Stimulated activated CD4-positive, alpha-beta T cell treated with anti-CD3 and anti-CD28 coated beads, Interleukin-2, amount 100 ng/mL, for 48 hours (primary cell): ENCODE measurements around the gene COL2A1.
"Not testable (repeated sequence)": the region's sequence is repeated elsewhere in the genome, so short reads cannot be mapped to it uniquely, and the experiment has no call there.

Experiments
- DNase-seq, 2 donors: peaks; one replicate each; pipeline ENCODE4 v3.0.0-alpha.2; 2020

The COL2A1 gene

DNA sequence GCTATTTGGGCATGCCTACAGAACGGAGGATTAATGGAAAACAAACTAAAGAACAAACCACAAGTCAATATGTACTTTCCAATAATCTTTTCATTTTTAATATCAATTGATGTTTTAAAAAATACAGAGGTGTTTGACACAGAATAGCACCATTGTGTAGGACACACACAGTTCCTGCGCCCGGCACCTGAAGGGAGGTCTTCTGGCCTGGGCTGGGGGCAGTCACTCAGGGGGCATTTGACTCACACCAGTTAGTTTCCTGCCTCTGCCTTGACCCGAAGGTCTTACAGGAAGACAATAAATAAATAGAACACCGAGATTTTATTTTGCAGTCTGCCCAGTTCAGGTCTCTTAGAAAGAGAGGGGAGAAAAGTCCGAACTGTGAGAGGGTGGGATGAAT lies 31.4 kb downstream of the COL2A1 start:
- no peak for DNase-seq

DNA sequence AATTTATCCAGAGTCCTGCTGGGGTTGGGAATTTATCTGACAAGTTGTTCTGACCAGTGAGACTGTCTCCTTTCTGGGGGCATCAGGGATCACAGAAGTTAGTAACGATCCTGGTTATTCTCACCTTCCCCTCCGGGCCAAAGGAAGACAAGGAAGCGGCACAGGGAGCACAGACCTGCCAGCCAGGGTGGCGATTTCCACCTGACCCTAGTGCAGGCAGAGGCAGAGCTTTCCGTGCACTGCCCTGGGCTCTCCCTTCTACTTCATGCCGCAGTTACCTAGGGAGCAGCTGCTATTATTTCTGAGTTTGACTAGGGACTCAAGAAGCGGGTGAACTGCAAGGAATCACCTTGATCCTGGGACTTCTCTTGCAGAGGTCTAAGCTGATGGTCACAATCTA lies 33.4 kb downstream of the COL2A1 start:
- no peak for DNase-seq

DNA sequence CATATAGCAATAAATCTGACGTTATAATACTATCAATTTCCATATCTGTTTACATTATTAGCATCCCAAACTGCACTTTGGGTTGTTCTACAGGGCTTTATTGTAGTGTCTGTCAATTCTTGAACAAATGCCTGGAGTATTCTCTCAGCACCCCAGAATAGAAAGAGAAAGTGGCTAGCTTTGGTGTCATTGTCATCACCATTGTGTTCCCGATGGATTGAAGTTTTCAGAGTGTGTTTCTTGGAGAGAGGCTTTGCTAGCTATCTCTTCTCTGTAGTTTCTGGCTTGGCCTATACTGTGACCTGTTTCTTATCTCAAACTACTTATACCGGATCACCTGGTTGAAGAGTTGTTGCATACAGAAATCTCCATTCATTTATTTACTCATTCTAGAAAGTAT lies 34.4 kb downstream of the COL2A1 start:
- no peak for DNase-seq

DNA sequence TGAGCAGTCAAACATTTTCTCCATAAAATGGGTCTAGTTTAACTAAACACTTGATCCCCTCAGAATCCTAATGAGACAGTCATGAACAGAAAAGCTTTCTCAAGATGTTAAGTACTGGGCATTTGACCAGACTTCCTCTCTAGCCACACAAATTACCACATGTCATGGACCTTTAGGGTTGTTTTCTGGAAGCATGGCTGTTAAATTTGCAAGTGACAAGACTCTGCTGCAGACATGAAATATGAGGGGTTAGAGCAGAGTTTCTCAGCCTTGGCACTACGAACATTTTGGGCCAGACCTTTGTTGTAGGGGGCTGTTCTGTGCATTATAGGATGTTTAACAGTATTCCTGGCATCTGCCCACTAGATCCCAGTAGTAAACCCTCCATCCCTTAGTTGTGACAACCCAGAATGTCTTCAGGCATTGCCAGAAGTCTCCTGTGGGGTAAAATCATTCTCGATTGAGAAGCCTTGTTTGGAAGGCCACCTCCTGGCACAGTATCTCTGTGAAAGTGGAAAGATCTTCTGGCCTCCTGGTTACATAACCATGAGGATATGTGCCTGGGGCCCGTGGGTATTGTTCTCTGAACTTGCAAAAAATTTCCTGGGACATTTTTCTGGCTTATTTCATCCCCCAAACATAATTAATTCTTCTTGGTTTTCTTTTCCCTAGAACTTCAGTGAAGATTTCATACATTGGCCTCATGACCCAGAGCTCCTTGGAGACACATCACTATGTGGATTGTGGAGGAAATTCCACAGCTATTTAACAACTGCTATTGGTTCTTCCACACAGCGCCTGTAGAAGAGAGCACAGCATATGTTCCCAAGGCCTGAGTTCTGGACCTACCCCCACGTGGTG lies 36.6 kb downstream of the COL2A1 start:
- no peak for DNase-seq

DNA sequence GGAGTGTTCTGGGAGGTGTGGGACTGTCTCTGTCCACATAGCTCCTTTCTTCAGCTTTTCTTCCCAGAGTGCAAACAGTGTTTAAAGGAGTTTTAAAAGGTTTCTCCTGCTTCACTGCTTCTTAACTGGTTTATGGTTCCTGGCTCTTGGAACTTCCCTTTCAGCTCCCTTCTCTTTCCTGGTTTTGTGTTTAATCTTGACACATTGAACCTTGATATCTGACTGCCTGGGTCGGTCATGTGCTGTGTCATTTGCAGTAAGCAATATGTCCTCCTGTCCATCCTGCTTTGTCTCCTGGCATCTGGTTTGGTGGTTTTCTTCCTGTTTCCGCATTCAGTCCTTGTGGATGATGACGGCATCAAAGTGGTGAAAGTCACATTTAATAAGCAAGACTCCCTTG lies 38.7 kb downstream of the COL2A1 start:
- DNase-seq = no peak

DNA sequence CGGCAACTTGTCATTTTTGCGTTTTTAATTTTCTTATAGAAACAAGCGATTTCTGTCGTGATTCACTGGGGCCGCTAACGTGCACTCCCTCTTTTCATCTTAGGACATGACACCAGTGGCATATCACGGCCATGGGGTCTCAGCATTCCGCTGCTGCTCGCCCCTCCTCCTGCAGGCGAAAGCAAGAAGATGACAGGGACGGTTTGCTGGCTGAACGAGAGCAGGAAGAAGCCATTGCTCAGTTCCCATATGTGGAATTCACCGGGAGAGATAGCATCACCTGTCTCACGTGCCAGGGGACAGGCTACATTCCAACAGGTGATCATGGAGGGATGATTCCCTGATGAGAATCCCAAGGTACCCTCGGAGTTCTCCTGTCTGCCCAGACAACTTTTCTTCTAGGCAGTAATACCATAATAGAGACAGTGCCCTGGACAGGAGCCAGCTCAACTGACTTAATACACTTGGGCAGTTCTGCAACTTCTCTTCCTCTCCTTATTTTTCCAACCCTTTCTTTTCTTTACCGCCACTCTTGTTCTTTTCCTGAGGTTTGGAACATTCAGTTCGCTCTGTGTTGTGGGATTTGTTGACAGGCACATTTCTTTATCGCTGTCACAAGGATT lies 40.1 kb downstream of the COL2A1 start:
- peak in 1 of 2 donors; percentile 10 for DNase-seq

DNA sequence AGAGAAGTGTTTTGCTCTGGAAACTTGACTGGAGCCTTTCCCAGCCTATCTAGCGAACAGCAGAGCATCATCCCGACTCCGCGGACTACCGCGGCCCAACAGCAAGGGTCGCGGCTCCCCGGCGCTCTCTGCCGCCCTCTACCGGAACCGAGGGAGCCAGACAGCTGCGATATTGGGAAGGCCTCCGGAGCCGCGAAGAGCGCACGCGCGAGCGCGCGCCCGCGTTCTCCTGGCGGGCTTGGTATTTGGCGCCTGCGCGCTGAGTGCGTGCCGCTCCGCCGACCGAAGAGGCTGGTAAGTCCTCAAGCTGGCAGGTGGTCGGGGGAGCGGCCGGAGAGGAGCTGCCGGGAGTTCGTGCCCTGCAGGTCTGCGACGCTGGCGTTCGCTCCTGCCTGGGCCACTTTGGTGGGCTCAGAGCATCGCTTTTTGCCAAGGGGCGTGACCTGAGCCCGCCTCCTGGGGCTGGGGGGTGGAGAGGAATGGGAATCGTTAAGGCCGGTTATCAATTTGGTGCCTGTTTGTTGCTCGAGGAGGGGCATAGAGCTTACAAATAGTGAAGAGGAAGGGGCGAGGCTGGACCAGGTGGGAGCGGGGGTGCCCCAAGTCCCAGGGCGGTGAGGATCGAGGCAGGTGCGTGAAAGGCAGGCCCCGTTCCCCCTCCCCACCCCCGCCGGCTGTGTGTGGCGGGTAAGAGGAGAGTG lies 40.8 kb downstream of the COL2A1 start, which contains the start of gene TMEM106C:
Gene TMEM106C (plus strand): TSS at position 257 of the 701 bp plus-strand sequence. CDS start 641 bp downstream, outside the sequence.
- DNase-seq = peak; percentile 90 to 95

DNA sequence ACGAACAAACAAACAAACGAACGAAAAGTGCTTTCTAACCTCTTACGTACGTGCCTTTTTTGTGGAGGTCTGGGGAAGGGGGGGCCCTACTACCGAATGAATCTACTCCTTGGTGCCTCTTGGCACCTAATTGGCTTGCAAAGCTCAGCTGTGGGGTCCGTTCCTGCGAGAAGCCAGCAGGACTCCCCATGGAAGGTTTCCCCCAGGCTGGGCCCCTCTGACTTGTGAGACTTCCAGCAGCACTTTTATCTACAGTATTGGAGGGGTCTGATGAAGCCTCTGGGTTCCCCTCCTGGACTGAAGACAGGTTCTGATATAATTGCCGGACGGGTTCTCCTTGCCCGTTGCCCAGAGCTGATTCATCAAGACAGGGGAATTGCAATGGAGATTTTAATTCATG lies 42.1 kb downstream of the COL2A1 start:
- DNase-seq = no peak

DNA sequence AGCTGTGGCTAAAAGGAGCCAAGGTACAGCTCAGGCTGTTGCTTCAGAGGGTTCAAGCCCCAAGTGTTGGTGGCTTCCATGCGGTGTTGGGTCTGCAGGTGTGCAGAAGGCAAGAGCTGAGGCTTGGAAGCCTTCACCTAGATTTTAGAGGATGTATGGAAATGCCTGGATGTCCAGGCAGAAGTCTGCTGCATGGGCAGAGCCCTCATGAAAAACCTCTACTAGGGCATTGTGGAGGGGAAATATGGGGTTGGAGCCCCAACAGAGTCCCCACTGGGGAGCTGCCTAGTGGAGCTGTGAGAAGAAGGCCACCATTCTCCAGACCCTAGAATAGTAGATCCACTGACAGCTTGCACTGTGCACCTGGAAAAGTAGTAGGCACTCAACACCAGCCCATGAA lies 46.6 kb downstream of the COL2A1 start:
- not testable (repeated sequence) for DNase-seq

DNA sequence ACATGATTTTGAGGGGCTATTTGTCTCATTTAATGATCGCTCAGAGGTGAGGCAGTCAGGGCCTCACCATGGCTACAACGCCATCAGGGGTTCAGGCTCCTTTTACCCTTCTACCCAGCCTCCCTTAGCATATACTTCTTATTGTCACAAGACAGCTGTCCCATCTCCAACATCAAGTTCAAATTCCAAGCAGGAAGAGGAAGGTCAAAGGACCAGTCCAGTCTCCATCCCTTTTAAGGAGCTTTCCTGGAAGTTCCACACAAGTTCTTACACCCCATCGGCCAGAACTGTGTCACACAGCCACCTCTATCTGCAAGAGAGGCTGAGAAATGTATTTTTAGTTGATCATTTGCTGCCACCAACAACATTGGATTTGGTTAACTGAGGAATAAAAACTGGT lies 49.2 kb downstream of the COL2A1 start:
- DNase-seq = no peak

DNA sequence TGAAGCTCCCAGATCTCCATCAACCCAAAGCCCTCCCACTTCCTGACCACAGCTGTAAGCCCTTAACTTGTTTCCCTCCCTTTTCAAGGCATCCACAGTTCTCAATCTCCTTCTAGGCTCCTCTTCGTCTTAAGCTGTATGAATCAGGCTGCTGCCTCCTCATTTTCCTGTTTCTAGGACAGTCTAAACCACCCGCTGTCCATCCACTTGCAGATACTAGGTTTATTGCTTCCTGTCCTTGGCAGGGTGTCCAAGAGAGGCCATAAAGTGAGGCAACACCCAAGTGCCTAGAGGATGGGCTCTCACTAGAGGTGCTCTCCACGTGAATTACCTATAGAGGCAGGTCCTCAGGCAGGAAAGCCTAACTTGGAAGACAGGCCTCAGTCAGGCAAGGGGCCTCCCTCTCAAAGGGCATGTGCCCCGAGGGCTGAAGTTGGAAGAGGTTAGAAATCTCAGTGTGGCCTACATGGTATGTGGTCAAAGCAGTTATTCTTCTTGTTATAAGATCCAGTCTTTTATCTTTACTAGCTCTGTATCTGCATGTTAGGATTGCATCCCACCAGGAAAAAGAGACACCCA lies 49.7 kb downstream of the COL2A1 start:
- no peak for DNase-seq

DNA sequence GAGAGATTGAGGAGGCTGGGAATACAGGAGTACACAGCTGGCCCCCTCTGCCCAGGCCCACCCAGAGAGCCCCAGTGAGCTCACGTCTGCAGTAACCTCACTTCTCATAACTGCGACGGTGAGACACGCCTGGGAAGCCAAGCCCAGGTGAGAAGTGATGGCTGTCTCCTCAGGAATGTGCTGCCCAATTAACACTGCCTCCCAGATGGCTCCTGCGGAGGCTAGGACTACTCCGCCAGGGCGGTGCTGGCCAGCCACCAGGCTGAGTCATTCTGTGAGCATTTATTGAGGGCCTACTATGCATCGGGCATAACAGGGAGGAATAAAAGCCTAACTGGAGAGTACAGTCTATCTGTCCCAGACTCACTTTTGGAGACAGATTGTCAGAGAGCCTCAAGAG lies 50.2 kb downstream of the COL2A1 start:
- DNase-seq = no peak

DNA sequence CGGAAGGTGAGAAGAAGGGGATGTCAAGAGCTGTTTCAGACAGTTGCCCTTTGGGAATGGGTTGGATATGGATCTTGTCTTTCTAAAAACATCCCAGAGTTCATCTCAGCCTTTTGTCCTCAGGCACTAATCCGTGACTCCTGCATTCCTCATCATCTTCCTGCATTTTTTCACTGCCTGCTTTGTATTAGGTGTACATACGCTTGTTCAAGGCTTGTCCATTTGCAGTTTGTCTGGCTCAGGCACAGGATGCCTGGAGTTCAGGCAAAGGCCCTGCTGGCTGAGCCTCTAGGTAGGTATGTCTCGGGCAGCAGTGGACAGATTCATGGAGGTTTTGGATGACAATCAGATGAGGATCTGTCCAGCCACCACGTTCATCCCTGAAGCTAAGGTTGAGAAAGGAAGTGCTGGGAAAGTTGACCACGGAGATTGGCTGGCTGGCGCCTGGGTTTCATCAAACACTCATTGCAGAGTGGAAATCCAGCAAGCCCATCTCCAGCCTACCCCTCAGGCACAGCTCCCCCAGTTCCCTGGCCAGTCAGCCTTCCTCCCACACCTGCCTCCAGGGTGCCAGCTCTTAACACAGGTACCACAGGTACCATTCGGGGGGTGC lies 53.3 kb downstream of the COL2A1 start:
- no peak for DNase-seq

DNA sequence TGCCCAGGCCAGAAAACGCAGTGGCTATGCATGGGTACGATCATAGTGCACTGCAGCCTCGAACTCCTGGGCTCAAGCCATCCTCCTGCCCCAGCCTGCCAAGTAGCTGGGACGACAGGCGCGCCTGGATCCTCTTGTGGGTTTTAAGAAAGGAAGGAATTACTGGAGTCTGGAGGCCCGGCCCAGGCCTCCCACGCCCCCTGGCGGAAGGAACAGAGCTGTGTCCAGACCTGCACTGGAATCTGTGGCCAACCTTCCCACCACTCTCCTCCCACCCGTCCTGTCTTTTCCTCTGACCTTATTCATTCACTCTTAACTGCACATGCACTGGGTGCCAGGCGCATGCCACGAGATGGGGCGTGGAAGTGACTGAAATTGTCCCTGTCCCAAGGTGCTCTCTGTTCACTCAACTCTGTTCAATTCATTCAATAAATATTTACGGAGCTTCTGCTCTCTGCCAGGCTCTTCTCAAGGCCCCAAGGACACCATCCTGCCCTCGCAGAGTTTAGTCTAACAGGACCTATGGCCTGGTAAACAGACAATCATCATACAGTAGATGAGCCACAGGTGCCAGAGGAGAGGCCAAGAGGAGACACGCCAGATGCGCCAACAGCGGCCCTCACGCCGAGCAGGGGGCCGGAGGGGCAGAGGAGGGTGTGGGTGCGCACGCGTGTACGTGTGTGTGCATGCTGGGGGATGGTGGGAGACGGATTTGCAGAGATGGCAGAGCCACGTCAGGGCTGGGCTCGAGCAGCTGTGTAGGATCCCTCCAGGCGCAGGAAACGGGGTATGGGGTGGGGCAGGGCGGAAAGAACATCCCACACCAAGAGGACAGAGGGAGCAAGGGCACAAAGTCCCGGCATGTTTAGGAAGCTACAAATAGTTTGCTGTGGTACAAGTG lies 54.6 kb downstream of the COL2A1 start:
- DNase-seq = peak; percentile 44 to 55

DNA sequence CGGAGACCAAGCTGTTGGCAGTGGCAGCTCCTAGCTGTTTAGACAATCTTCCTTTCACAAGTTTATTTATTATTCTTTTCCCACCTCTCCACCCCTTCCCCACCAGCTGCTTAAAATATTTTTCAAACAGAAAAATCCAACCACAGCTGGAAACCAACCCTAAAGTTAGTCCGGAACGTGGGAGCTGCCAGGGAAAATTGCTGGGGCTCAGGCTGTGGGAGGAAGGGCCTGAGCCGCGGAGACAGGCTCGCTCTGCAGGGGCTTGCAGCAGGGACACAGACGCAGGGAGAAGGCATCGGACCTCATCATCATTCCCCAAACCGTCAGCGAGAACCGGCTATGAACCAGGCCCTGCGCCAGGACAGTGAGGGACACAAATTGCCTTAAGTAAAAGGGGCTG lies 56.9 kb downstream of the COL2A1 start:
- no peak for DNase-seq

DNA sequence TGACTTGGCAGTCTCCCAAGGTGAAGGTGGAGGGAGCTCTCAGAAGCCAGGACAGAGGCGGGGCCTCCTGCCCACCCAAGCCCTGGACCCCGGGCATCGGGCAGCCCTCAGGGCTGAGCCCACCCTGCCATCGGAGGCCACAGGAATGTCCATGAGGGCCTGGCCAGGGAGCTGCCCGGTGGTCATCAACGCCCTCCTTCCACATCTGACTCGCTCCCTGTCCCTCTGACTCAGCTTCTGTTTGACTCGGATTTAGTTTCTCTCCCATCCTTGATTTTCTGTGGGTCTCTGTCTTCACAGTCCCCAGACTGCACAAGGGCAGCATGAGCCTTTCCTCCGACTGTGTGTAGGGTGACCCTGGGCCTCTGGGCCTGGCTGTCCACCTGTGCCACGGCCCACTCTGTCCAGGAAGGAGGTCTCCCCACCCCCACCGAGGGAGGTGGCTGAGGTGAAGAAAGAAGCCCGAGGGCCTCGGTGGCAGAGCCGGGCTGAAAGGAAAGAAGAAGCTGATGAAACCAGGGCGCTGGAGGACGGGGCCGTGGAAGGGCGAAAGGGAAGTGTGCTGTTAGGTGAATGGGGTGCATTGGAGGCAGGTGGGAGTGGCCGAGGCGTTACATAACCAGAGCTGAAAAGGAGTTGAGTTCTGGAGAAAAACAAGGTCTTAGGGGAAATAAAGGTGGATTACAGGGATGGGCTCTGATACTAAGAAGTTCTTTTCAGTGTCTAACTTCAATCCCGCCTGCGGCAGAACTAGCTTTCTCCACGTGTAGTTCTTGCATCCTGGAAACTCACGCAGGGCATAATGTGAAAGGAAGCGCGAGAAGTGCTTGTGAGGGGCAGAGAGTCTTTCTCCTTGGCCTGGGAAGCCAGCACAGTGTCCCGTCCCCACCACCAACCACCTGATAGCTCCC lies 57.6 kb downstream of the COL2A1 start:
- no peak for DNase-seq

DNA sequence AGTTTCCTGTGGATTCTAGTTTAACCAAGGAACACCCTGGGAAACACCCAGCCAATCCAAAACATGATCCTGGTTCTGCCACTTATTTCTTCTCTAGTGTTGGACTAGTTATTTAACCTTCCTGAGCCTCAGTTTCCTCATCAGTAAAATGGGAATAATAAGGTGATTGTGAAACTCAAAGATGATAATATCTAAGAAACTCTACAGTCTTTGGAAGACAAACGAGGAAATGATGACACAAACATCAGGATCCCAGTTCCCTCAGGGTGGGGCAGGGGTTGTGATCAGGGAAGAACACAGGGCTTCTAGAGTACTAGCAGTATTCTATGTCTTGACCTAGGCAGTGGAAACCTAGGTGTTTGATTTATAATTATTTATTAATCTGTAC lies 58.9 kb downstream of the COL2A1 start:
- DNase-seq = no peak

DNA sequence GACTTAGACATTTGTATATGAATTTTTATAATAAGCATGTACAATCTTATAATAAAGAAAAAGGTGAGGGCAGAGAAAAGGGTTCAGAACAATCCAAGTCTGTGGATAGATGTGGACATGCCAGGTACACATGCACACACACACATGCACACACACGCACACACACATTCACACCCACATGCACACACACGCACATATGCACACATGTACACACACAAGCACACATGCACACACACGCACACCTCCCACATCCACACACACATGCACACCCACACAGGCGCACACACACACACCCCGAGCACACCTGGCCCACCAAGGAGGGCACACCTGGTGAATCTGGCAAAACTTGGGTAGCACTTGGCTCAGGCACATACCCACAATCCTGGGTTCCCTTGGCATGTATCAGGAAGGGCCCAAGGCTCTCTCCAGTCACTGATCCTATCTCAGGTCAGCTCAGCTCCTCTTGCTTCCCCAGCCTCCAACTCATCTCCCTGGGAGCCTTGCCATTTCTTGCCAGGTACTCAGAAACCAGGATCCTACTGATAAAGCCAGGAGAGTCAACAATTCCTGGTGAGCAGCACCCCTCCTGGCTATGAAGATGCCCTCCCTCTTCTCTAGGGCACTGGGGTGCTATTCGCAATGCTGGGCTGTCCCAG lies 59.5 kb downstream of the COL2A1 start:
- DNase-seq = no peak

DNA sequence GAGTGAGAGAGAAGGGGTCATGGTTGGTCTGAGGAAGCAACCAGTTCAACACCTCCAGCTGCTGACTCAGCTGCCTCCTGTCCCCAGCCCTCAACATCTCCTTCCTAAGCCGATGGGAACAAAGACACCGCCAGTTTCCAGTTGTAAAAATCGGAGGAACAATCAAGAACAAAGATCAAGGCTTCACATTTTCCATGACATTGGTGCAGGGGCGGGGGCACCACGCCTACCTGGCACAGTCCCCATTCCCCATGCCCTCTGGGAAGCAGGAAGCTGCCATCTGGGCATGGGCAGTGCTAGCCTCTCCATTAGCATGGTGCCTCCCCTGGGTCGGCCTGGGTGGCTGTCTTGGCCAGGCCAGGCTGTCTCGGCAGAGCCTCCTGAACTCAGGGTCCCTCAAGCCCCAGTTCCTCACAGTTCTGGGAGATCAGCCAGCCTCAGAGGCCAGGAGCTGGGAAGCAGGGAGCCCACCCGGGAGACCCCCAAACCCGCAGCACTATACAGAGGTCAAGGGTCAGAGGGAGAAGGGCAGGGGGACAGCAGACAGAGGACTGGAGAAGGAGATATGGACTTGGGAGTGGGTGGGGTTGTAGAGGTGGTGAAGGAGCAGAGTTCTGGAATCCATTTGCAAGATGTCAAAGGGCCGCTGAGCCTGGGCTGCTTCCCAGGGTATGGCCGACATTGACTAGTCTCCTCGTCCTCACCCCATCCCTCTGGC lies 60.5 kb downstream of the COL2A1 start:
- no peak for DNase-seq
